IMR-90 (cell line): ENCODE data around the gene KIRREL1. TPM values are rescaled to one million over a fixed set of nuclear protein-coding genes. Genes with fewer than 3 reads are reported as not detected.

Source experiments
- ATAC-seq: fragments of 200-7000 bp; cut with Tn5 transposase; 2 replicates; pipeline ENCODE4 v1.9.1; 2020; ENCODE audit warnings: low read depth, mild to moderate bottlenecking, moderate library complexity
- BruUV-seq: library from RNA; stranded (reverse); fragments of 400-500 nt; replicated peaks from 2 replicates; lab custom pipeline; 2021; lab: Mats Ljungman, UMichigan
- CTCF ChIA-PET: fragments of 300-600 bp; formaldehyde crosslinking; extraction: SDS; loops from one replicate; lab custom pipeline; 2021; ENCODE audit warnings: antibody characterized with exemption; lab: Yijun Ruan, JAX
- POLR2A ChIA-PET: fragments of 300-600 bp; sonication (Branson Sonifier 250); formaldehyde crosslinking; loops from one replicate; lab custom pipeline; 2022; ENCODE audit warnings: antibody characterized with exemption; ENCODE audit not compliant: unreplicated experiment; lab: Charles Lee
- DNase-seq: peaks from one replicate; pipeline ENCODE4 v3.0.0; 2013
- H2AFZ ChIP-seq: replicated peaks from 2 replicates; pipeline ENCODE3; 2013; ENCODE audit warnings: low read length, mild to moderate bottlenecking; ENCODE audit not compliant: poor library complexity
- H2AK5ac ChIP-seq: 2 replicates; pipeline ENCODE4 v1.6.1; 2013; ENCODE audit warnings: low read depth, low read length, inconsistent platforms
- H2AK9ac ChIP-seq: replicated peaks from 2 replicates; pipeline ENCODE3; 2013; ENCODE audit warnings: mild to moderate bottlenecking, low read depth, low read length, moderate library complexity; ENCODE audit not compliant: poor library complexity
- H2BK120ac ChIP-seq: 2 replicates; pipeline ENCODE4 v1.6.1; 2013; ENCODE audit warnings: low read depth, low read length, inconsistent platforms
- H2BK15ac ChIP-seq: 3 replicates; pipeline ENCODE4 v1.6.1; 2013; ENCODE audit warnings: low read depth, low read length, inconsistent platforms
- H2BK20ac ChIP-seq: 2 replicates; pipeline ENCODE4 v1.6.1; 2013; ENCODE audit warnings: low read depth, mild to moderate bottlenecking, inconsistent platforms, low read length, moderate library complexity
- H2BK5ac ChIP-seq: 2 replicates; pipeline ENCODE4 v1.6.1; 2013; ENCODE audit warnings: mild to moderate bottlenecking, low read depth, low read length, inconsistent platforms; ENCODE audit not compliant: poor library complexity, severe bottlenecking
- H3K14ac ChIP-seq: replicated peaks from 2 replicates; pipeline ENCODE4 v1.6.1; 2013; ENCODE audit warnings: low read depth, low read length, inconsistent platforms
- H3K18ac ChIP-seq: 2 replicates; pipeline ENCODE4 v1.6.1; 2013; ENCODE audit warnings: low read depth, low read length, control low read depth
- H3K23ac ChIP-seq: 2 replicates; pipeline ENCODE4 v1.6.1; 2013; ENCODE audit warnings: low read depth, low read length, inconsistent platforms
- H3K27ac ChIP-seq: 2 replicates; pipeline ENCODE4 v1.5.1; 2013; ENCODE audit warnings: mild to moderate bottlenecking, control low read depth, low read length; ENCODE audit not compliant: insufficient read depth
- H3K27me3 ChIP-seq: 2 replicates; pipeline ENCODE4 v1.6.1; 2013; ENCODE audit warnings: low read length; ENCODE audit not compliant: control insufficient read depth, insufficient read depth
- H3K36me3 ChIP-seq: 2 replicates; pipeline ENCODE4 v1.6.1; 2013; ENCODE audit warnings: low read length, mixed read lengths; ENCODE audit not compliant: control insufficient read depth, insufficient read depth
- H3K4ac ChIP-seq: 2 replicates; pipeline ENCODE4 v1.6.1; 2013; ENCODE audit warnings: low read depth, low read length, inconsistent platforms
- H3K4me1 ChIP-seq: 2 replicates; pipeline ENCODE4 v1.6.1; 2013; ENCODE audit warnings: low read length, mixed read lengths; ENCODE audit not compliant: control insufficient read depth, insufficient read depth
- H3K4me2 ChIP-seq: 2 replicates; pipeline ENCODE4 v1.6.1; 2013; ENCODE audit warnings: low read depth, mild to moderate bottlenecking, control low read depth, low read length, moderate library complexity
- H3K4me3 ChIP-seq: 2 replicates; pipeline ENCODE4 v1.5.1; 2013; ENCODE audit warnings: low read depth, mild to moderate bottlenecking, control low read depth, low read length, moderate library complexity; ENCODE audit not compliant: insufficient read depth
- H3K56ac ChIP-seq: 2 replicates; pipeline ENCODE4 v1.6.1; 2013; ENCODE audit warnings: low read length, inconsistent platforms; ENCODE audit not compliant: insufficient read depth; ENCODE audit errors: extremely low read depth
- H3K79me1 ChIP-seq, 2 experiments: 2 replicates each; pipeline ENCODE4 v1.6.1; 2013; ENCODE audit warnings: low read length in 2 of 2, inconsistent platforms in 1 of 2, low read depth in 1 of 2
- H3K9ac ChIP-seq: 2 replicates; pipeline ENCODE4 v1.6.1; 2013; ENCODE audit warnings: low read depth, low read length, control low read depth
- H3K9me1 ChIP-seq: 2 replicates; pipeline ENCODE4 v1.6.1; 2013; ENCODE audit warnings: low read length, inconsistent platforms; ENCODE audit not compliant: insufficient read depth
- H3K9me3 ChIP-seq: 2 replicates; pipeline ENCODE4 v1.6.1; 2013; ENCODE audit warnings: low read length; ENCODE audit not compliant: control insufficient read depth, insufficient read depth
- H4K20me1 ChIP-seq: 2 replicates; pipeline ENCODE4 v1.6.1; 2013; ENCODE audit warnings: low read length, inconsistent platforms; ENCODE audit not compliant: insufficient read depth
- H4K5ac ChIP-seq: 2 replicates; pipeline ENCODE4 v1.6.1; 2013; ENCODE audit warnings: mild to moderate bottlenecking, low read depth, low read length, control low read depth
- H4K8ac ChIP-seq, 2 experiments: 2 replicates each; pipeline ENCODE4 v1.6.1; 2013; ENCODE audit warnings: low read depth in 2 of 2, low read length in 2 of 2, control low read depth in 1 of 2, inconsistent platforms in 1 of 2
- H4K91ac ChIP-seq: 2 replicates; pipeline ENCODE4 v1.6.1; 2013; ENCODE audit warnings: low read depth, low read length, inconsistent platforms; ENCODE audit not compliant: insufficient read depth
- CEBPB ChIP-seq: IDR thresholded peaks from 2 replicates; pipeline ENCODE4 v1.6.1; 2012; ENCODE audit warnings: low read depth, low read length, improper control_type of control experiment
- CHD1 ChIP-seq: IDR thresholded peaks from 2 replicates; pipeline ENCODE4 v1.6.1; 2012; ENCODE audit warnings: low read depth, low read length, improper control_type of control experiment
- MAZ ChIP-seq: IDR thresholded peaks from 2 replicates; pipeline ENCODE4 v1.6.1; 2012; ENCODE audit warnings: low read depth, mild to moderate bottlenecking, low read length, improper control_type of control experiment, moderate library complexity, borderline replicate concordance
- NFE2L2 ChIP-seq: fragments of 150-350 bp; IDR thresholded peaks from 2 replicates; pipeline ENCODE4 v1.6.1; 2016; ENCODE audit warnings: low read depth, mild to moderate bottlenecking, low read length
- WGBS, 2 experiments: methylation state at CpG; one replicate each; pipeline versions ENCODE4 v1.1.5 to v1.1.7; 2013; ENCODE audit warnings: missing lambda C conversion rate in 2 of 2; ENCODE audit not compliant: insufficient read length in 1 of 2; ENCODE audit errors: extremely low coverage in 2 of 2; 5-methylcytosine and 5-hydroxymethylcytosine counted together
- dilution Hi-C: fragments of 300-500 bp; cut with HindIII; formaldehyde crosslinking; loops from one replicate; pipeline ENCODE4 v1.14.3; 2018; ENCODE audit warnings: low sequenced_read_pairs; ENCODE audit not compliant: unreplicated experiment
- in situ Hi-C: fragments of 300-500 bp; cut with MboI; formaldehyde crosslinking; loops from 3 replicates; pipeline ENCODE4 v1.14.3; 2019; ENCODE audit warnings: low sequenced_read_pairs, inconsistent platforms, mixed read lengths
- intact Hi-C: fragments of 100-400 bp; cut with micrococcal nuclease; formaldehyde crosslinking; loops from 2 replicates; pipeline ENCODE4 v1.10.0; 2022
- polyA plus RNA-seq, 3 experiments: library from polyadenylated mRNA; depleted of rRNA; stranded (reverse); fragments of >200 nt; gene quantifications; 2 replicates each; pipeline ENCODE4 v1.2.3, GENCODE V29; 2012; ENCODE audit warnings: low replicate concordance in 1 of 3
- total RNA-seq: library from RNA; depleted of rRNA; stranded (reverse); fragments of >200 nt; gene quantifications from 2 replicates; pipeline ENCODE4 v1.2.3, GENCODE V29; 2012

The KIRREL1 gene
- total and polyA plus RNA-seq, 2 of the 4 experiments (the other 2 are of a cell fraction) = 58.1 to 64.7 TPM

- ChIA-PET POLR2A (no interaction called here), CTCF (interaction anchor here (1.4 kb wide), 1 partner anchor 76 kb away, joined by 6 read pairs; no protein-coding TSS in a partner anchor)
- H4K91ac ChIP-seq = no peak overlapping the region
- no TSS peak for BruUV-seq
- no peak overlapping the region for H3K18ac ChIP-seq
- no peak overlapping the region for H4K5ac ChIP-seq
- H3K4me3 ChIP-seq = no peak overlapping the region
- H2BK5ac ChIP-seq = no peak overlapping the region
- TF ChIP-seq CHD1 = no peak
- TF ChIP-seq NFE2L2 = 0 out of 2 replicates have a peak, but pooled peaks have one; percentile 8
- no peak for TF ChIP-seq CEBPB
- TF ChIP-seq MAZ = peak; percentile 39; the same call in 1 of the 2 replicates
- no peak overlapping the region for H2BK15ac ChIP-seq
- ATAC-seq = peak; percentile 86
- H2AK9ac ChIP-seq = no peak overlapping the region
- 45% methylated on average over 2 of the region's 6 CpGs; no CpG with 5 or more reads in 1 of the 2 experiments for WGBS, 2 experiments
- no peak overlapping the region for H3K14ac ChIP-seq
- H3K4ac ChIP-seq = no peak overlapping the region; the same call in 1 of the 2 replicates
- no peak overlapping the region for H2AFZ ChIP-seq
- no peaks in the 10 kb centered on the region for H3K27me3 ChIP-seq
- no peak overlapping the region for H3K27ac ChIP-seq
- dilution Hi-C loops = no loop called here
- H2BK120ac ChIP-seq = no peak overlapping the region
- H3K9me1 ChIP-seq = peaks cover 51% of the 10 kb centered on the region
- H3K4me2 ChIP-seq = peak overlapping the region; percentile 3; the same call in 1 of the 2 replicates
- peaks cover 98% of the 10 kb centered on the region for H4K20me1 ChIP-seq
- no peak overlapping the region for H3K9ac ChIP-seq
- intact Hi-C loops = no loop called here
- in situ Hi-C loops = no loop called here
- H3K56ac ChIP-seq = no peak overlapping the region
- H2BK20ac ChIP-seq = no peak overlapping the region
- H3K79me1 ChIP-seq = peaks cover 52 to 99% of the 10 kb centered on the region in 2 experiments
- no peaks in the 10 kb centered on the region for H3K9me3 ChIP-seq
- no peak overlapping the region for H2AK5ac ChIP-seq
- peaks cover 6% of the 10 kb centered on the region for H3K36me3 ChIP-seq
- no peak overlapping the region; the same call in 1 of the 2 replicates for H3K23ac ChIP-seq
- peaks cover 26% of the 10 kb centered on the region for H3K4me1 ChIP-seq
- peak; percentile 80 for DNase-seq
- H4K8ac ChIP-seq = no peak overlapping the region
These were observed 74.2 kb downstream of the KIRREL1 start for GRCh38 chr1:158067662-158068061.
